ENCODE results near the gene MT1E.
"Not testable (repeated sequence)": the region's sequence is repeated elsewhere in the genome, so short reads cannot be mapped to it uniquely, and the experiment has no call there.

DNA sequence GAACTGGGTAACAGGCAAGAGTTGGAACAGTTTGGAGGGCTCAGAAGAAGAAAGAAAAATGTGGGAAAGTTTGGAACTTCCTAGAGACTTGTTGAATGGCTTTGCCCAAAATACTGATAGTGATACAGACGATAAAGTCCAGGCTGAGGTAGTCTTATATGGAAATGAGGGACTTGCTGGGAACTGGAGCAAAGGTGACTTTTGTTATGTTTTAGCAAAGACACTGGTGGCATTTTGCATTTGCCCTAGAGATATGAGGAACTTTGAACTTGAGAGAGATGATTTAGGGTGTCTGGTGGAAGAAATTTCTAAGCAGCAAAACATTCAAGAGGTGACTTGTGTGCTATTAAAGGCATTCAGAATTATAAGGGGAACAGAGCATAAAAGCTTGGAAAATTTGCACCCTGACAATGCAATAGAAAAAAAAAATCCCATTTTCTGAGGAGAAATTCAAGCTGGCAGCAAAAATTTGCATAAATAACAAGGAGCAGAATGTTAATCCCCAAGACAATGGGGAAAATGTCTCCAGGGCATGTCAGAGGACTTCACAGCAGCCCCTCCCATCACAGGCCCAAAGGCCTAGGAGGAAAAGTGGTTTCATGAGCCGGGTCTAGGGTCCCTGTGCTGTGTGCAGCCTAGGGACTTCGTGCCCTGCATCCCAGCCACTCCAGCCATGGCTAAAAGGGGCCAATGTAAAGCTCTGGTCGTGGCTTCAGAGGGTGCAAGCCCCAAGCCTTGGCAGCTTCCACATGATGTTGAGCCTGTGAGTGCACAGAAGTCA is 3.7 kb upstream of the MT1E start:
- not testable (repeated sequence) for TF ChIP-seq EZH2 (IDR thresholded peaks at IDR 0.05; ENCODE audit: borderline replicate concordance, low read depth, low read length, poor library complexity, severe bottlenecking)
- TF ChIP-seq, protein P1, sequence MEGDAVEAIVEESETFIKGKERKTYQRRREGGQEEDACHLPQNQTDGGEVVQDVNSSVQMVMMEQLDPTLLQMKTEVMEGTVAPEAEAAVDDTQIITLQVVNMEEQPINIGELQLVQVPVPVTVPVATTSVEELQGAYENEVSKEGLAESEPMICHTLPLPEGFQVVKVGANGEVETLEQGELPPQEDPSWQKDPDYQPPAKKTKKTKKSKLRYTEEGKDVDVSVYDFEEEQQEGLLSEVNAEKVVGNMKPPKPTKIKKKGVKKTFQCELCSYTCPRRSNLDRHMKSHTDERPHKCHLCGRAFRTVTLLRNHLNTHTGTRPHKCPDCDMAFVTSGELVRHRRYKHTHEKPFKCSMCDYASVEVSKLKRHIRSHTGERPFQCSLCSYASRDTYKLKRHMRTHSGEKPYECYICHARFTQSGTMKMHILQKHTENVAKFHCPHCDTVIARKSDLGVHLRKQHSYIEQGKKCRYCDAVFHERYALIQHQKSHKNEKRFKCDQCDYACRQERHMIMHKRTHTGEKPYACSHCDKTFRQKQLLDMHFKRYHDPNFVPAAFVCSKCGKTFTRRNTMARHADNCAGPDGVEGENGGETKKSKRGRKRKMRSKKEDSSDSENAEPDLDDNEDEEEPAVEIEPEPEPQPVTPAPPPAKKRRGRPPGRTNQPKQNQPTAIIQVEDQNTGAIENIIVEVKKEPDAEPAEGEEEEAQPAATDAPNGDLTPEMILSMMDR (conservative IDR thresholded peaks at IDR 0.05; ENCODE audit: low read depth, low read length): not testable (repeated sequence)
